ENCODE results near the gene C16orf92. TPM values are rescaled to one million over a fixed set of nuclear protein-coding genes. Genes with fewer than 3 reads are reported as not detected.
"Not testable (repeated sequence)": the region's sequence is repeated elsewhere in the genome, so short reads cannot be mapped to it uniquely, and the experiment has no call there.

The C16orf92 gene
- total RNA-seq, 1 experiment from 2014 or later = not detected

DNA sequence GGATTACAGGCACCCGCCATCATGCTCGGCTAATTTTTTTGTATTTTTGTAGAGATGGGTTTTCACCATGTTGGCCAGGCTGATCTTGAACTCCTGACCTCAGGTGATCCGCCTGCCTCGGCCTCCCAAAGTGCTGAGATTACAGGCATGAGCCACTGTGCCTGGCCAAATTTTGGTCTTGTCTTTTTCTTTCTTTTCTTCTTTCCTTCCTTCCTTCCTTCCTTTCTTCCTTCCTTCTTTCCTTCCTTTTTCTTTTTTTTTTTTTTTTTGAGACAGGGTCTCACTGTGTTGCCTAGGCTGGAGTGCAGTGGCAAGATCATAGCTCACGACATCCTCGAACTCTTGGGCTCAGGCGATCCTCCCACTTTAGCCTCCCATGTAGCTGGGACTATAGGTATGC, 7.5 kb upstream of the C16orf92 start:
- H3K4me3 ChIP-seq (ENCODE audit: low read depth, low read length, poor library complexity, severe bottlenecking); H3K27me3 ChIP-seq (replicated peaks; ENCODE audit: insufficient read depth, low read depth, low read length, poor library complexity); H3K27ac ChIP-seq (ENCODE audit: low read depth, low read length, poor library complexity, severe bottlenecking); BruUV-seq (replicated peaks); intact Hi-C loops (cut with micrococcal nuclease; ENCODE audit: unreplicated experiment); H3K9me3 ChIP-seq (ENCODE audit: low read depth, low read length, poor library complexity, severe bottlenecking); CTCF ChIA-PET; H3K36me3 ChIP-seq (ENCODE audit: insufficient read depth, low read length, poor library complexity, severe bottlenecking); DNase-seq (ENCODE audit: low spot score); H3K4me1 ChIP-seq (ENCODE audit: insufficient read depth, low read length, poor library complexity, severe bottlenecking); POLR2A ChIA-PET (ENCODE audit: low non-redundant PET): not testable (repeated sequence)

GRCh38 chr16:30016555-30017276, 6.3 kb upstream of the C16orf92 start:
- H3K27ac ChIP-seq (ENCODE audit: low read depth, low read length, poor library complexity, severe bottlenecking) = no peak overlapping the region
- no peaks in the 10 kb centered on the region for H3K36me3 ChIP-seq (ENCODE audit: insufficient read depth, low read length, poor library complexity, severe bottlenecking)
- intact Hi-C loops (cut with micrococcal nuclease; ENCODE audit: unreplicated experiment) = no loop called here
- TF ChIP-seq CTCF (conservative IDR thresholded peaks at IDR 0.05; ENCODE audit: low read depth, low read length) (no peak), EZH2 (IDR thresholded peaks at IDR 0.05; ENCODE audit: borderline replicate concordance, low read depth, low read length, poor library complexity, severe bottlenecking) (no peak)
- H3K9me3 ChIP-seq (ENCODE audit: low read depth, low read length, poor library complexity, severe bottlenecking) = no peaks in the 10 kb centered on the region
- ChIA-PET CTCF (no interaction called here), POLR2A (ENCODE audit: low non-redundant PET) (no interaction called here)
- no peak for DNase-seq (ENCODE audit: low spot score)
- no TSS peak for BruUV-seq (replicated peaks)
- no peaks in the 10 kb centered on the region for H3K4me1 ChIP-seq (ENCODE audit: insufficient read depth, low read length, poor library complexity, severe bottlenecking)
- no peak overlapping the region for H3K4me3 ChIP-seq (ENCODE audit: low read depth, low read length, poor library complexity, severe bottlenecking)
- no peaks in the 10 kb centered on the region for H3K27me3 ChIP-seq (replicated peaks; ENCODE audit: insufficient read depth, low read depth, low read length, poor library complexity)

DNA sequence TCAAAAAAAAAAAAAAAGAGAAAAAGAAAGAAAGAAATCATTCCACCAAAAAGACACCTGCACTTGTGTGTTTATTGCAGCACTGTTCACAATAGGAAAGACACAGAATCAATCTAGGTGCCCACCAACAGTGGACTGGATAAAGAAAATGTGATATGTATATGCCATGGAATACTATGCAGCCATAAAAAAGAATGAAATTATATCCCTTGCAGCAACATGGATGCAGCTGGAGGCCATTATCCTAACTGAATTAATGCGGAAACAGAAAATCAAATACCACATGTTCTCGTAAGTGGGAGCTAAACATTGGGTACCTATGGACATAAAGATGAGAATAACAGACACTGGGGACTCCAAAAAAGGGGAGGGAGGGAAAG, 5.7 kb upstream of the C16orf92 start:
- intact Hi-C loops (cut with micrococcal nuclease; ENCODE audit: unreplicated experiment) = no loop called here
- POLR2A ChIA-PET (ENCODE audit: low non-redundant PET) = no interaction called here

DNA sequence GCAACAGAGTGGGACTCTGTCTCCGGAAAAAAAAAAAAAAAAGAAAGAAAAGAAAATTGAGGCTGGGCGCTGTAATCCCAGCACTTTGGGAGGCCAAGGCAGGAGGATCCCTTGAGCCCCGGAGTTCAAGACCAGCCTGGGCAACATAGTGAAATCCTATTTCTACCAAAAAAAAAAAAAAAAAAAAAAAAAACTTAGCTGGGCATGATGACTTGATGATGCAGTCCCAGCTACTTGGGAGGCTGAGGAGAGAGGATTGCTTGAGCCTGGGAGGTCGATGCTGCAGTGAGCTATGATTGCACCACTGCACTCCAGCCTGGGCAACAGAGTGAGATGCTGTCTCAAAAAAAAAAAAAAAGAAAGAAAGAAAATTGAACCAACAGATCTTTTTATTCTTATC, 5.1 kb upstream of the C16orf92 start:
- intact Hi-C loops (cut with micrococcal nuclease; ENCODE audit: unreplicated experiment); H3K36me3 ChIP-seq (ENCODE audit: insufficient read depth, low read length, poor library complexity, severe bottlenecking); DNase-seq (ENCODE audit: low spot score); H3K27ac ChIP-seq (ENCODE audit: low read depth, low read length, poor library complexity, severe bottlenecking); H3K4me3 ChIP-seq (ENCODE audit: low read depth, low read length, poor library complexity, severe bottlenecking); BruUV-seq (replicated peaks); H3K27me3 ChIP-seq (replicated peaks; ENCODE audit: insufficient read depth, low read depth, low read length, poor library complexity); CTCF ChIA-PET; H3K9me3 ChIP-seq (ENCODE audit: low read depth, low read length, poor library complexity, severe bottlenecking); POLR2A ChIA-PET (ENCODE audit: low non-redundant PET); H3K4me1 ChIP-seq (ENCODE audit: insufficient read depth, low read length, poor library complexity, severe bottlenecking): not testable (repeated sequence)

More for the DNA sequence above, 5.7 kb upstream of the C16orf92 start:
- Histone ChIP-seq H3K27ac (ENCODE audit: low read depth, low read length, poor library complexity, severe bottlenecking) (no peak overlapping the region), H3K9me3 (ENCODE audit: low read depth, low read length, poor library complexity, severe bottlenecking) (no peaks in the 10 kb centered on the region), H3K4me3 (ENCODE audit: low read depth, low read length, poor library complexity, severe bottlenecking) (no peak overlapping the region), H3K36me3 (ENCODE audit: insufficient read depth, low read length, poor library complexity, severe bottlenecking) (no peaks in the 10 kb centered on the region), H3K4me1 (ENCODE audit: insufficient read depth, low read length, poor library complexity, severe bottlenecking) (no peaks in the 10 kb centered on the region), H3K27me3 (replicated peaks; ENCODE audit: insufficient read depth, low read depth, low read length, poor library complexity) (no peaks in the 10 kb centered on the region)
- DNase-seq (ENCODE audit: low spot score) = no peak
- BruUV-seq (replicated peaks) = no TSS peak
- no peak for TF ChIP-seq CTCF (conservative IDR thresholded peaks at IDR 0.05; ENCODE audit: low read depth, low read length)
- TF ChIP-seq EZH2 (IDR thresholded peaks at IDR 0.05; ENCODE audit: borderline replicate concordance, low read depth, low read length, poor library complexity, severe bottlenecking) = no peak
- CTCF ChIA-PET = no interaction called here

Data from A673 (cell line).